Measurements from ENCODE around the gene INPP5E.

Gene INPP5E

DNA sequence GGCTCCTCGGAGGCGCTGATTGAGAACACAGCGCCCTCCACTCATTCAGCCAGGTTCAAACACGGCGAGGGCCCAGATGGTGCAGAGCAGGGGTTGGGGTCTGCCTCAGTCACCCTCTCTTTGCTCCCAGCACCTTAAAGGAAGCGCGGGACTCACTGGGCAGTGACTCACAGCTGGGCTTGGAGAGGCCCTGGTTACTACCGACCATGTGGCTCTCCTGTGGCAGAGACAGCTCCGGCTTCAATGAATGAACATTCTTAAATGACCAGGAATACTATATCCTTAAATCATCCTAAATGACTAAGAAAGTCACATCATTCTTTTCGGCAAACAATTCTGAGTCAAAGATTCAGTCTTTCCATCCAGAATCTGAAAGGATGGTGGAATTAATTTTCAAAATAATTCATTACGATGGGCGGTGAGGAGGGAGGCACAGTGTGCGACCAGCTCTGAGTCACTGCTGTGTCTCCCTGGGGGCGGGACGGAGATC lies 1.6 kb upstream of the INPP5E start:
- TF ChIP-seq FOXP2 (optimal IDR thresholded peaks at IDR 0.05; ENCODE audit: borderline replicate concordance, extremely low read depth, extremely low read length, insufficient read depth) (no peak), TAF1 (IDR thresholded peaks at IDR 0.05; ENCODE audit: borderline replicate concordance, insufficient read depth, low read length) (no peak), POLR2AphosphoS5 (IDR thresholded peaks at IDR 0.05; ENCODE audit: low read depth, low read length) (no peak), SIN3A (IDR thresholded peaks at IDR 0.05; ENCODE audit: borderline replicate concordance, insufficient read depth, low read length) (no peak)
- TF ChIP-seq, protein P1, sequence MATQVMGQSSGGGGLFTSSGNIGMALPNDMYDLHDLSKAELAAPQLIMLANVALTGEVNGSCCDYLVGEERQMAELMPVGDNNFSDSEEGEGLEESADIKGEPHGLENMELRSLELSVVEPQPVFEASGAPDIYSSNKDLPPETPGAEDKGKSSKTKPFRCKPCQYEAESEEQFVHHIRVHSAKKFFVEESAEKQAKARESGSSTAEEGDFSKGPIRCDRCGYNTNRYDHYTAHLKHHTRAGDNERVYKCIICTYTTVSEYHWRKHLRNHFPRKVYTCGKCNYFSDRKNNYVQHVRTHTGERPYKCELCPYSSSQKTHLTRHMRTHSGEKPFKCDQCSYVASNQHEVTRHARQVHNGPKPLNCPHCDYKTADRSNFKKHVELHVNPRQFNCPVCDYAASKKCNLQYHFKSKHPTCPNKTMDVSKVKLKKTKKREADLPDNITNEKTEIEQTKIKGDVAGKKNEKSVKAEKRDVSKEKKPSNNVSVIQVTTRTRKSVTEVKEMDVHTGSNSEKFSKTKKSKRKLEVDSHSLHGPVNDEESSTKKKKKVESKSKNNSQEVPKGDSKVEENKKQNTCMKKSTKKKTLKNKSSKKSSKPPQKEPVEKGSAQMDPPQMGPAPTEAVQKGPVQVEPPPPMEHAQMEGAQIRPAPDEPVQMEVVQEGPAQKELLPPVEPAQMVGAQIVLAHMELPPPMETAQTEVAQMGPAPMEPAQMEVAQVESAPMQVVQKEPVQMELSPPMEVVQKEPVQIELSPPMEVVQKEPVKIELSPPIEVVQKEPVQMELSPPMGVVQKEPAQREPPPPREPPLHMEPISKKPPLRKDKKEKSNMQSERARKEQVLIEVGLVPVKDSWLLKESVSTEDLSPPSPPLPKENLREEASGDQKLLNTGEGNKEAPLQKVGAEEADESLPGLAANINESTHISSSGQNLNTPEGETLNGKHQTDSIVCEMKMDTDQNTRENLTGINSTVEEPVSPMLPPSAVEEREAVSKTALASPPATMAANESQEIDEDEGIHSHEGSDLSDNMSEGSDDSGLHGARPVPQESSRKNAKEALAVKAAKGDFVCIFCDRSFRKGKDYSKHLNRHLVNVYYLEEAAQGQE (IDR thresholded peaks at IDR 0.05; ENCODE audit: insufficient read depth in 1 of 2, low read depth in 2 of 2, low read length in 2 of 2): no peak

DNA sequence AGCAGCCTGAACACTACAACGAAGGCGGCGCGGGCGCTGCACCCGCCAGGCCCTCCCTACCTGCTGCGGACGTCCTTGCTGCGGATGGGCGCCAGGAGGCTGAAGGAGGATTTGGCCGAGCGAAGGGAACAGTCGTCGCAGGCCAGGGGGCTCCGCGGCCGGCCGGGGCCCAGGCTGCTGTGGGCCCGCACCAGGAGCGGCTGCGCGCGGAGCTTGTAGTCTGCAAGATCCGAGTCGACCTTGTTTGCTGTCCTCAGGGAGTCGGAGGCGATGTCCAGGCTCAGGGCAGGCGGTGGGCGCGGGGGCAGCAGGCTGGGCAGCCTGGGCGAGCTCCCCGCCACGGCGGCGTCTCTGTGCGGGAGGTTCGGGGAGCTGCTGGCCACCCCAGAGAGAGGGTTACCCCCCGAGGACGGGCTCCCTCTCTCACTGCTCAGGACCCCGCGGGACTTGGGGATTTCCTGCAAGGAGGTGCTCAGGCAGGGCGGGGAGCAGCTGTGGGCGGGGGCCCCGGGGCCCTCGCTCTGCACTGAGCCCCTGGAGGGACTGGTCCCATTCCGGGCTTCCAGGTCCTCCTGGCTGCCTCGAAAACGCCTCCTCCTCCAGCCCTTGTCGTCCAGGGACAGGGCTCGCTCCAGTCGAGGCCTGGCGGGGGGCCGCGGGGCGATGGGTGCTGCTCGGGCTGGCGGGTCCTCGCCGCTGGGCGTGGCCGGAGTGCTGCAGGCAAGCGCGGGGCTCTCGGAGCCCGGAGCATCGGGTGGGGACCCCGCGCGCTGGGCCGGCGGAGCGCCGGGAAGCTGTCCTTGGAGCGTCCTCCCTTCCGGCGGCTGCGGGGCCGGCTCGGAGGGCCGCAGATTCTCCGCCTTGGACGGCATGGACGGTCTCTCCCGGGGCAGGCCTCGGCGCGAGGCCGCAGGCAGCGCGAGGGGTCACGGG lies 831 bp downstream of the INPP5E start:
- TF ChIP-seq, protein P1 (IDR thresholded peaks at IDR 0.05; ENCODE audit: insufficient read depth in 1 of 2, low read depth in 2 of 2, low read length in 2 of 2): no peak
- TF ChIP-seq POLR2AphosphoS5 (IDR thresholded peaks at IDR 0.05; ENCODE audit: low read depth, low read length) (no peak), FOXP2 (optimal IDR thresholded peaks at IDR 0.05; ENCODE audit: borderline replicate concordance, extremely low read depth, extremely low read length, insufficient read depth) (no peak), TAF1 (IDR thresholded peaks at IDR 0.05; ENCODE audit: borderline replicate concordance, insufficient read depth, low read length) (no peak), SIN3A (IDR thresholded peaks at IDR 0.05; ENCODE audit: borderline replicate concordance, insufficient read depth, low read length) (no peak)

DNA sequence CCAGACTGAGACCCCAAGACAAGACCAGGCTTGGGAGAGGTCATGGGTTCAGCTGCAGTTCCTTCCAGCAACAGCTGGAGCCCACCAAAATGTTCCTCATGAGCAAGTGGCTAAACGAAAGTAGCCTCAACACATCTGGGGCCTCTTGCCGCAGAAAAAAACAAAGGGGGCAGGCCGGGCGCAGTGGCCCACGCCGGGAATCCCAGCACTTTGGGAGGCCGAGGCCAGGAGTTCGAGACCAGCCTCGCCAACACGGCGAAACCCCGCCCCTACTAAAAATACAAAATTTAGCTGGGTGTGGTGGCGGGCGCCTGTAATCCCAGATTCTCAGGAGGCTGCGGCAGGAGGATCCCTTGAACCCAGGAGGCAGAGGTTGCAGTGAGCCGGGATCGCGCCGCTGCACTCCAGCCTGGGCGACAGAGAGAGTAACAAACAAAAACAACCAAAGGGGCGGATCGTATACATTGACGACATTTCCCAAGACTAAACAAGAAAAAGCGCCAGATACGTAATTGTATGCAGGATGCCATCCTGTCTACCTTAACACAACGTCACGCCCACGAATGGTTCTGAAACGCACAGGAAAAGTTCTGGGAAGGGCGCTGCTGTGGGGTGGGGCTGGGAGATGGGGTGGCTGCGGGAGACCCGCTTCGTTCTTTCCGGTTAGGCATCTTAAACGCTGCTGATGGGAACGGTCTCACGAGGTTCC lies 1.7 kb downstream of the INPP5E start:
- TF ChIP-seq POLR2AphosphoS5 (IDR thresholded peaks at IDR 0.05; ENCODE audit: low read depth, low read length) (no peak), FOXP2 (optimal IDR thresholded peaks at IDR 0.05; ENCODE audit: borderline replicate concordance, extremely low read depth, extremely low read length, insufficient read depth) (no peak), TAF1 (IDR thresholded peaks at IDR 0.05; ENCODE audit: borderline replicate concordance, insufficient read depth, low read length) (no peak), SIN3A (IDR thresholded peaks at IDR 0.05; ENCODE audit: borderline replicate concordance, insufficient read depth, low read length) (no peak)

DNA sequence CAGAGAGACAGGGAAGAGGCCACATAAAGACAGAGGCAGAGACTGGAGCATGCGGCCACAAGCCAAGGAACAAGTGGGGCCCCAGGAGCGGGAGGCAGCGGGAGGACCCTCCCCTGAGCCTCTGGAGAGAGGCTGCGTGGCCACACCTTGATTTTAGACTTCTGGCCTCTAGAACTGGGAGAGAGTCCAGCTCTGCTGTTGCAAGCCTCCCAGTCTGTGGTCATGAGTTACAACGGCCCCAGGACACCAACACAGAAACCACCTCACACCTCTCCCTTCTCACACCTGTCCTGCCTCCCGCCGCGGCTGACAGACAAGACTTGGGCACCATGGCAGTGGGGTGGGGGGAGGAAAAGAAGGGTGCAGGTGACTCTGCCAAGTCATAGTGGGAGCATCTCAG lies 2.2 kb downstream of the INPP5E start:
- TF ChIP-seq FOXP2 (optimal IDR thresholded peaks at IDR 0.05; ENCODE audit: borderline replicate concordance, extremely low read depth, extremely low read length, insufficient read depth) (no peak), SIN3A (IDR thresholded peaks at IDR 0.05; ENCODE audit: borderline replicate concordance, insufficient read depth, low read length) (no peak), TAF1 (IDR thresholded peaks at IDR 0.05; ENCODE audit: borderline replicate concordance, insufficient read depth, low read length) (no peak), POLR2AphosphoS5 (IDR thresholded peaks at IDR 0.05; ENCODE audit: low read depth, low read length) (no peak)
- TF ChIP-seq, protein P1 (IDR thresholded peaks at IDR 0.05; ENCODE audit: insufficient read depth in 1 of 2, low read depth in 2 of 2, low read length in 2 of 2): no peak

DNA sequence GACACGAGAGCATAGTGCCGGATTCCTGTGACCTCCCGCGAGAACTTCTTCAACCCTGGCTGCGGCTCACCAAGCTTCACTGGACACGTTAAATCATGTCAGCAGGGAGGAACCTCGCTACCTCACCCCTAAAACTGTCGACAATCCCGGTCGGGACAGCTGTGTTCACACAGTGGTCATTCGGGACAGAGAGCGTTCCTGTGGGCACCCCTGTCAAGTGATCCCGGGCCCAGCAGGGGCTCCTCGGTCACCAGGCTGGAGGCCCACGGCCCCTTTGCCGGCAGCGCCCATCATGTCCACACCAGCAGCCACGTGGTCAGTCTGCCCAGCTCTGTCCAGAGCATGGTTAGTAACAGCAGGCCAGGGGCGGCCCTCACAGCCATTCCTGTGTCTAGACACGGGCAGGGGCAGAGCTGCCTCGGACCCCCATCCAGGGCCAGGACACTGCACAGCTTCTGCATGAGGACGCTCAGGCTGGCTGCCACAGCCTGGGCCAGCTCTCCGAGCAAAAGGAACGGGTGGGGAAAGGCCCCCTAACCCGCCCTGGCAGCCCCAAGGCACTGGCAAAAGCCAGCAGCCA lies 3.5 kb downstream of the INPP5E start:
- TF ChIP-seq SIN3A (IDR thresholded peaks at IDR 0.05; ENCODE audit: borderline replicate concordance, insufficient read depth, low read length) (no peak), TAF1 (IDR thresholded peaks at IDR 0.05; ENCODE audit: borderline replicate concordance, insufficient read depth, low read length) (no peak)
- TF ChIP-seq, protein P1 (IDR thresholded peaks at IDR 0.05; ENCODE audit: insufficient read depth in 1 of 2, low read depth in 2 of 2, low read length in 2 of 2): no peak
